SK-N-SH (cell line): Measurements from ENCODE around the gene LRCH2. TPM values are rescaled to one million over a fixed set of nuclear protein-coding genes. Genes with fewer than 3 reads are reported as not detected.

Experiments used
- CTCF ChIA-PET: fragments of 300-600, 350-600 bp; formaldehyde crosslinking; extraction: SDS; loops from one replicate; lab custom pipeline; 2021; lab: Yijun Ruan, JAX
- POLR2A ChIA-PET: fragments of 350-600 bp; sonication (Branson Sonifier 250); formaldehyde crosslinking; extraction: SDS; loops from one replicate; lab custom pipeline; 2020; ENCODE audit warnings: antibody characterized with exemption, inconsistent platforms; lab: Yijun Ruan, JAX
- DNase-seq: peaks from one replicate; pipeline ENCODE4 v3.0.0; 2012
- H2AFZ ChIP-seq: fragments of 200-600 bp; sonication (generic); 2 replicates; pipeline ENCODE4 v1.8.1; 2016; ENCODE audit warnings: antibody characterized with exemption, mild to moderate bottlenecking, low read depth
- H3F3A ChIP-seq: fragments of 200-600 bp; sonication (generic); replicated peaks from 2 replicates; pipeline ENCODE3; 2016; ENCODE audit warnings: antibody characterized with exemption, mild to moderate bottlenecking; ENCODE audit not compliant: insufficient read depth
- H3K27ac ChIP-seq, 2 experiments: fragments of 200-500 bp in 1 of 2; fragments of 200-600 bp in 1 of 2; sonication (Bioruptor generic) in 1 of 2; sonication (generic), shearing (Covaris generic) in 1 of 2; 2 replicates each; pipeline versions ENCODE4 v1.5.1 to v1.6.1; 2014 to 2016; ENCODE audit warnings: low read depth in 2 of 2, inconsistent platforms in 1 of 2, low read length in 1 of 2, mild to moderate bottlenecking in 1 of 2, mixed read lengths in 1 of 2
- H3K27me3 ChIP-seq: fragments of 200-600 bp; sonication (generic), shearing (Covaris generic); 2 replicates; pipeline ENCODE4 v1.6.1; 2016; ENCODE audit warnings: mixed run types; ENCODE audit not compliant: insufficient read depth
- H3K36me3 ChIP-seq, 2 experiments: fragments of 200-500 bp in 1 of 2; fragments of 200-600 bp in 1 of 2; sonication (Bioruptor generic) in 1 of 2; sonication (generic) in 1 of 2; replicated peaks in 1 of 2; 2 replicates each; pipeline versions ENCODE3 to v1.5.1; 2014 to 2016; ENCODE audit warnings: low read length in 1 of 2, mild to moderate bottlenecking in 1 of 2; ENCODE audit not compliant: insufficient read depth in 2 of 2, control insufficient read depth in 1 of 2
- H3K4me1 ChIP-seq, 2 experiments: fragments of 200-500 bp in 1 of 2; fragments of 200-600 bp in 1 of 2; sonication (Bioruptor generic) in 1 of 2; sonication (generic), shearing (Covaris generic) in 1 of 2; 2 replicates each; pipeline versions ENCODE4 v1.5.1 to v1.6.1; 2014 to 2016; ENCODE audit warnings: low read depth in 1 of 2, low read length in 1 of 2, mixed run types in 1 of 2; ENCODE audit not compliant: insufficient read depth in 2 of 2, control insufficient read depth in 1 of 2
- H3K4me2 ChIP-seq: fragments of 200-600 bp; sonication (generic), shearing (Covaris generic); 2 replicates; pipeline ENCODE4 v1.6.1; 2017; ENCODE audit warnings: mixed run types
- H3K4me3 ChIP-seq, 2 experiments: fragments of 200-500 bp in 1 of 2; fragments of 200-600 bp in 1 of 2; sonication (Bioruptor generic) in 1 of 2; sonication (generic), shearing (Covaris generic) in 1 of 2; 2 replicates each; pipeline versions ENCODE4 v1.5.1 to v1.8.1; 2014 to 2016; ENCODE audit warnings: low read depth in 2 of 2, inconsistent platforms in 1 of 2, low read length in 1 of 2, mild to moderate bottlenecking in 1 of 2, mixed read lengths in 1 of 2, moderate library complexity in 1 of 2
- H3K79me2 ChIP-seq: fragments of 200-600 bp; sonication (generic); 2 replicates; pipeline ENCODE4 v1.8.1; 2017; ENCODE audit warnings: mild to moderate bottlenecking; ENCODE audit not compliant: insufficient read depth
- H3K9ac ChIP-seq: fragments of 200-600 bp; sonication (generic); 2 replicates; pipeline ENCODE4 v1.6.1; 2017; ENCODE audit warnings: mixed run types
- H3K9me2 ChIP-seq: fragments of 200-600 bp; sonication (generic); 2 replicates; pipeline ENCODE4 v1.6.1; 2017; ENCODE audit warnings: mixed run types
- H3K9me3 ChIP-seq: fragments of 200-600 bp; sonication (generic); 2 replicates; pipeline ENCODE4 v1.6.1; 2017; ENCODE audit warnings: mixed run types, mild to moderate bottlenecking, moderate library complexity
- H4K20me1 ChIP-seq: fragments of 200-600 bp; sonication (generic); 2 replicates; pipeline ENCODE4 v1.6.1; 2017; ENCODE audit warnings: mild to moderate bottlenecking, mixed run types; ENCODE audit not compliant: insufficient read depth
- ELF1 ChIP-seq: IDR thresholded peaks from 2 replicates; pipeline ENCODE4 v1.4.0; 2012
- FOXJ3 ChIP-seq: sonication (generic); formaldehyde crosslinking; IDR thresholded peaks from 2 replicates; pipeline ENCODE4 v1.5.1; 2020; ENCODE audit warnings: mild to moderate bottlenecking, missing genetic modification reagents
- GABPA ChIP-seq: IDR thresholded peaks from 2 replicates; pipeline ENCODE4 v1.4.0; 2012; ENCODE audit warnings: low read depth, mild to moderate bottlenecking
- GATA2 ChIP-seq: sonication (generic); formaldehyde crosslinking; IDR thresholded peaks from 2 replicates; pipeline ENCODE4 v1.5.0; 2020; ENCODE audit warnings: mild to moderate bottlenecking, missing genetic modification reagents
- IRF3 ChIP-seq: fragments of 150-350 bp; IDR thresholded peaks from 2 replicates; pipeline ENCODE4 v1.6.1; 2016; ENCODE audit warnings: mild to moderate bottlenecking, low read depth, low read length
- MXI1 ChIP-seq: IDR thresholded peaks from 2 replicates; pipeline ENCODE4 v1.6.1; 2012; ENCODE audit warnings: mild to moderate bottlenecking, low read depth, low read length, improper control_type of control experiment
- NRF1 ChIP-seq: IDR thresholded peaks from 2 replicates; pipeline ENCODE4 v1.6.1; 2012; ENCODE audit warnings: low read depth, mild to moderate bottlenecking, low read length
- POLR2AphosphoS5 ChIP-seq: IDR thresholded peaks from 2 replicates; pipeline ENCODE4 v1.6.1; 2012; ENCODE audit warnings: low read depth, low read length
- RCOR1 ChIP-seq: fragments of 150-350 bp; IDR thresholded peaks from 2 replicates; pipeline ENCODE4 v1.6.1; 2017; ENCODE audit warnings: antibody characterized with exemption, low read length
- RXRA ChIP-seq: IDR thresholded peaks from 2 replicates; pipeline ENCODE4 v1.4.0; 2012; ENCODE audit warnings: low read depth, mild to moderate bottlenecking, borderline replicate concordance
- SIN3A ChIP-seq: IDR thresholded peaks from 2 replicates; pipeline ENCODE4 v1.6.1; 2012; ENCODE audit warnings: low read depth, mild to moderate bottlenecking, low read length, moderate library complexity, borderline replicate concordance
- TAF1 ChIP-seq: IDR thresholded peaks from 2 replicates; pipeline ENCODE4 v1.6.1; 2012; ENCODE audit warnings: low read depth, mild to moderate bottlenecking, low read length, moderate library complexity, borderline replicate concordance
- TCF12 ChIP-seq: IDR thresholded peaks from 2 replicates; pipeline ENCODE4 v1.4.0; 2012
- WGBS: methylation state at CpG from one replicate; pipeline ENCODE4 v1.1.6; 2017; ENCODE audit warnings: low lambda C conversion rate; 5-methylcytosine and 5-hydroxymethylcytosine counted together
- polyA plus RNA-seq, 3 experiments: library from polyadenylated mRNA; depleted of rRNA; stranded (reverse); fragments of >200 nt; gene quantifications; 2 replicates each; pipeline ENCODE4 v1.2.3, GENCODE V29; 2012
- TF ChIP-seq, protein P1 (sequence below): IDR thresholded peaks from 2 replicates; pipeline ENCODE4 v1.6.1; 2012; ENCODE audit warnings: mild to moderate bottlenecking, low read depth, low read length, moderate library complexity
- TF ChIP-seq, protein P2 (sequence below): fragments of 150-350 bp; IDR thresholded peaks from 2 replicates; pipeline ENCODE4 v1.6.1; 2017; ENCODE audit warnings: antibody characterized with exemption, low read length, low read depth, borderline replicate concordance
- TF ChIP-seq, protein P3 (sequence below): IDR thresholded peaks from 2 replicates; pipeline ENCODE4; 2012

LRCH2 gene
- polyA plus RNA-seq, 1 of the 3 experiments (the other 2 are of a cell fraction), result 1.7 TPM

- TF ChIP-seq, protein P1, sequence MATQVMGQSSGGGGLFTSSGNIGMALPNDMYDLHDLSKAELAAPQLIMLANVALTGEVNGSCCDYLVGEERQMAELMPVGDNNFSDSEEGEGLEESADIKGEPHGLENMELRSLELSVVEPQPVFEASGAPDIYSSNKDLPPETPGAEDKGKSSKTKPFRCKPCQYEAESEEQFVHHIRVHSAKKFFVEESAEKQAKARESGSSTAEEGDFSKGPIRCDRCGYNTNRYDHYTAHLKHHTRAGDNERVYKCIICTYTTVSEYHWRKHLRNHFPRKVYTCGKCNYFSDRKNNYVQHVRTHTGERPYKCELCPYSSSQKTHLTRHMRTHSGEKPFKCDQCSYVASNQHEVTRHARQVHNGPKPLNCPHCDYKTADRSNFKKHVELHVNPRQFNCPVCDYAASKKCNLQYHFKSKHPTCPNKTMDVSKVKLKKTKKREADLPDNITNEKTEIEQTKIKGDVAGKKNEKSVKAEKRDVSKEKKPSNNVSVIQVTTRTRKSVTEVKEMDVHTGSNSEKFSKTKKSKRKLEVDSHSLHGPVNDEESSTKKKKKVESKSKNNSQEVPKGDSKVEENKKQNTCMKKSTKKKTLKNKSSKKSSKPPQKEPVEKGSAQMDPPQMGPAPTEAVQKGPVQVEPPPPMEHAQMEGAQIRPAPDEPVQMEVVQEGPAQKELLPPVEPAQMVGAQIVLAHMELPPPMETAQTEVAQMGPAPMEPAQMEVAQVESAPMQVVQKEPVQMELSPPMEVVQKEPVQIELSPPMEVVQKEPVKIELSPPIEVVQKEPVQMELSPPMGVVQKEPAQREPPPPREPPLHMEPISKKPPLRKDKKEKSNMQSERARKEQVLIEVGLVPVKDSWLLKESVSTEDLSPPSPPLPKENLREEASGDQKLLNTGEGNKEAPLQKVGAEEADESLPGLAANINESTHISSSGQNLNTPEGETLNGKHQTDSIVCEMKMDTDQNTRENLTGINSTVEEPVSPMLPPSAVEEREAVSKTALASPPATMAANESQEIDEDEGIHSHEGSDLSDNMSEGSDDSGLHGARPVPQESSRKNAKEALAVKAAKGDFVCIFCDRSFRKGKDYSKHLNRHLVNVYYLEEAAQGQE, result no peak
- no peak for TF ChIP-seq TAF1
- TF ChIP-seq ELF1, result no peak
Observed at GRCh38 chrX:115260330-115260729, 26.4 kb upstream of the LRCH2 start (continued).

GRCh38 chrX:115259238-115259875, 25.5 kb upstream of the LRCH2 start:
- Histone ChIP-seq H3K79me2 (no peaks in the 10 kb centered on the region), H3F3A (no peaks in the 10 kb centered on the region), H3K27me3 (no peaks in the 10 kb centered on the region), H3K27ac (no peak overlapping the region), H4K20me1 (no peaks in the 10 kb centered on the region), H3K4me2 (no peak overlapping the region), H3K36me3 (no peaks in the 10 kb centered on the region), H3K9me3 (no peaks in the 10 kb centered on the region), H3K9me2 (no peaks in the 10 kb centered on the region), H3K4me1 (no peaks in the 10 kb centered on the region), H2AFZ (no peak overlapping the region), H3K9ac (no peak overlapping the region), H3K4me3 (no peak overlapping the region)
- WGBS, result 42% methylated on average over 3 of the region's 3 CpGs
- no peak for DNase-seq
- ChIA-PET CTCF (no interaction called here), POLR2A (no interaction called here)
- TF ChIP-seq TCF12 (no peak), SIN3A (no peak), RCOR1 (no peak), MXI1 (no peak), GATA2 (no peak), IRF3 (no peak), NRF1 (no peak), FOXJ3 (CRISPR knock-in tag) (no peak), POLR2AphosphoS5 (no peak), GABPA (no peak), TAF1 (no peak), RXRA (no peak)
- TF ChIP-seq, protein P1, result no peak
- TF ChIP-seq, protein P2, sequence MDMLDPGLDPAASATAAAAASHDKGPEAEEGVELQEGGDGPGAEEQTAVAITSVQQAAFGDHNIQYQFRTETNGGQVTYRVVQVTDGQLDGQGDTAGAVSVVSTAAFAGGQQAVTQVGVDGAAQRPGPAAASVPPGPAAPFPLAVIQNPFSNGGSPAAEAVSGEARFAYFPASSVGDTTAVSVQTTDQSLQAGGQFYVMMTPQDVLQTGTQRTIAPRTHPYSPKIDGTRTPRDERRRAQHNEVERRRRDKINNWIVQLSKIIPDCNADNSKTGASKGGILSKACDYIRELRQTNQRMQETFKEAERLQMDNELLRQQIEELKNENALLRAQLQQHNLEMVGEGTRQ, result no peak
- TF ChIP-seq, protein P3, sequence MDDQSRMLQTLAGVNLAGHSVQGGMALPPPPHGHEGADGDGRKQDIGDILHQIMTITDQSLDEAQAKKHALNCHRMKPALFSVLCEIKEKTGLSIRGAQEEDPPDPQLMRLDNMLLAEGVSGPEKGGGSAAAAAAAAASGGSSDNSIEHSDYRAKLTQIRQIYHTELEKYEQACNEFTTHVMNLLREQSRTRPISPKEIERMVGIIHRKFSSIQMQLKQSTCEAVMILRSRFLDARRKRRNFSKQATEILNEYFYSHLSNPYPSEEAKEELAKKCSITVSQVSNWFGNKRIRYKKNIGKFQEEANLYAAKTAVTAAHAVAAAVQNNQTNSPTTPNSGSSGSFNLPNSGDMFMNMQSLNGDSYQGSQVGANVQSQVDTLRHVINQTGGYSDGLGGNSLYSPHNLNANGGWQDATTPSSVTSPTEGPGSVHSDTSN, result no peak
